Activated naive CD8-positive, alpha-beta T cell treated with anti-CD3 and anti-CD28 coated beads for 36 hours (primary cell): ENCODE measurements around the gene SERGEF. TPM values are rescaled to one million over a fixed set of nuclear protein-coding genes. Genes with fewer than 3 reads are reported as not detected.
"Not testable (repeated sequence)": the region's sequence is repeated elsewhere in the genome, so short reads cannot be mapped to it uniquely, and the experiment has no call there.

Experiments
- DNase-seq: peaks from one replicate; pipeline ENCODE4 v3.0.0; 2021
- H3K27ac Mint-ChIP-seq: one replicate; pipeline ENCODE4 v1.8.0; 2022; ENCODE audit warnings: mild to moderate bottlenecking, moderate library complexity, mixed read lengths
- H3K27me3 Mint-ChIP-seq: one replicate; pipeline ENCODE4 v1.8.0; 2022; ENCODE audit warnings: mild to moderate bottlenecking, mixed read lengths
- H3K36me3 Mint-ChIP-seq: one replicate; pipeline ENCODE4 v1.8.0; 2021; ENCODE audit warnings: mild to moderate bottlenecking, mixed read lengths
- H3K4me1 Mint-ChIP-seq: one replicate; pipeline ENCODE4 v1.8.0; 2021; ENCODE audit warnings: mixed read lengths
- H3K4me3 Mint-ChIP-seq: one replicate; pipeline ENCODE4 v1.8.0; 2022; ENCODE audit warnings: mild to moderate bottlenecking, moderate library complexity, mixed read lengths
- H3K9me3 Mint-ChIP-seq: one replicate; pipeline ENCODE4 v1.8.0; 2022; ENCODE audit warnings: mixed read lengths
- total RNA-seq, 2 experiments: library from RNA; stranded (reverse); gene quantifications; one replicate each; pipeline ENCODE4 v1.2.3, GENCODE V29; 2021

Gene SERGEF
- total RNA-seq, 2 experiments from 2014 or later, result 37.0 to 38.0 TPM

DNA sequence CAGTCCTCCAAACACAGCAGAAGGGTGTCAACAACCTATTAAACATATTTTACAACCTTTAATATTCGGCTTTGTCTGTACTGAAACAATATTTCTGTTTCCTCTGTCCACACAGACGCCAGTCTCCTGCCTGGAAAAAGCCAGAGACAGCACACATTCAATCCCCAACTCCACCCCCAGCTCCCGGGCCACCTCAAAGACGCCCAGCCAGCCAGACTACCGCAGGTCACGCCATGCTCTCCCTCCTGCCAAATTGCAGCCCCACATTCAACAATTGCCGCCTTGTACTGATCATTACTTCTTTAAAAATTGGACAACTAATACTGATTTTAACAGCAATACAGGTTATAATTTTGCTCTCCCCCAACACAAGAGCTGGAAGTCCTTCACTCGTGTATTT is 1.2 kb downstream of the SERGEF start:
- peaks cover 1% of the 10 kb centered on the region for H3K9me3 Mint-ChIP-seq
- peaks cover 9% of the 10 kb centered on the region for H3K36me3 Mint-ChIP-seq
- H3K4me3 Mint-ChIP-seq, result peak overlapping the region; percentile 97
- H3K4me1 Mint-ChIP-seq, result peaks cover 39% of the 10 kb centered on the region
- peak overlapping the region; percentile 89 for H3K27ac Mint-ChIP-seq
- no peak for DNase-seq
- no peaks in the 10 kb centered on the region for H3K27me3 Mint-ChIP-seq

DNA sequence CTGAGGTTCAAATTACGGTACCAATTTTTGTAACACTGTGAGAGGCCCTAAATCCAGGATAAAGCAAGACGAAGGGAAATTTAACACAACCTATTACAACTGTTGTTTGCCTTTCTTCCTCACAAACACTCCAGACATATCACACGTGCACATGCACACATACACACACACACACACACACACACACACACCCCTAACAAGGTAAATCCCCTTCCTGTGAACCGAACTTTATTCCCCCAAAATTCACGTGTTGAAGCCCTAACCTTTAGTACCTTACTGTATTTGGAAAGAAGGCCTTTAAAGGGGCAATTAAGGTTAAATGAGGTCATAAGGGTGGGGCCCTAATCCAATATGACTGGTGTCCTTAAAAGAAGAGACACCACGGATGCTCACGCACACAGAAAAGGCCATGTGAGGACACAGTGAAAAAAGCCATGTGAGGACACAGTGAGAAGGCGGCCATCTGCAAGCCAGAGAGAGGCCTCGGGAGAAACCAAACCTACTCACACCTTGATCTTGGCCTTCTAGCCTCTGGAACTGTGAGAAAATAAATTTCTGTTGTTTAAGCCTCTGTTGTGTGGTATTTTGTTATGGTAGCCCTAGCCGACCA is 1.8 kb downstream of the SERGEF start:
- DNase-seq, result no peak
- Mint-ChIP-seq H3K36me3 (peaks cover 11% of the 10 kb centered on the region), H3K9me3 (peaks cover 1% of the 10 kb centered on the region), H3K27ac (no peak overlapping the region), H3K4me3 (peak overlapping the region; percentile 97), H3K4me1 (peaks cover 39% of the 10 kb centered on the region), H3K27me3 (no peaks in the 10 kb centered on the region)

DNA sequence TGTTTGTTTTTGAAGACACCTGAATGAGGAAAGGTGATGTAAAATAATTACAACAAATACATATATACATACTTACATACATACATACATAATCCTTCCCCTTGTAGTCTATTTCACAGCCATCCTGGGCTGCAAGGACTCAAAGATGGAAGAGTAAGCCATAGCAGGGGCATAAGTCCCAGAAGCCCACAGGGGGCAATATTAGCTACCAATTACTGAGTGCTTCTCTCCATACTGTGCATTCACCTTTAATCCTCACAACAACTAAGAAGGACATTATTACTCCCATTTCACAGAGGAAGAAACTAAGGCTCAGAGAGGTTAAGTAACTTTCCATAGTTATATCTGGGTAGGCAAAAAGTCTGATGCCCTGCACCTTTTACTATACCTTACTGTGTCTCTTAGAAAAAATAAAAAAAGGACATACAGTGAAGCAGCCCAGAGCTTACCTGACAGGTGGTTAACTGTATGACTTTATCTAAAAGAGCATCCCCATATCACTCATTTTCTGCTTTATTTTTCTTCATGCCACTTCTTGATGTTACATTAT is 2.7 kb downstream of the SERGEF start:
- peaks cover under 1% of the 10 kb centered on the region for H3K9me3 Mint-ChIP-seq
- peaks cover 11% of the 10 kb centered on the region for H3K36me3 Mint-ChIP-seq
- H3K4me3 Mint-ChIP-seq, result no peak overlapping the region
- H3K27ac Mint-ChIP-seq, result no peak overlapping the region
- peaks cover 35% of the 10 kb centered on the region for H3K4me1 Mint-ChIP-seq
- H3K27me3 Mint-ChIP-seq, result no peaks in the 10 kb centered on the region
- no peak for DNase-seq

DNA sequence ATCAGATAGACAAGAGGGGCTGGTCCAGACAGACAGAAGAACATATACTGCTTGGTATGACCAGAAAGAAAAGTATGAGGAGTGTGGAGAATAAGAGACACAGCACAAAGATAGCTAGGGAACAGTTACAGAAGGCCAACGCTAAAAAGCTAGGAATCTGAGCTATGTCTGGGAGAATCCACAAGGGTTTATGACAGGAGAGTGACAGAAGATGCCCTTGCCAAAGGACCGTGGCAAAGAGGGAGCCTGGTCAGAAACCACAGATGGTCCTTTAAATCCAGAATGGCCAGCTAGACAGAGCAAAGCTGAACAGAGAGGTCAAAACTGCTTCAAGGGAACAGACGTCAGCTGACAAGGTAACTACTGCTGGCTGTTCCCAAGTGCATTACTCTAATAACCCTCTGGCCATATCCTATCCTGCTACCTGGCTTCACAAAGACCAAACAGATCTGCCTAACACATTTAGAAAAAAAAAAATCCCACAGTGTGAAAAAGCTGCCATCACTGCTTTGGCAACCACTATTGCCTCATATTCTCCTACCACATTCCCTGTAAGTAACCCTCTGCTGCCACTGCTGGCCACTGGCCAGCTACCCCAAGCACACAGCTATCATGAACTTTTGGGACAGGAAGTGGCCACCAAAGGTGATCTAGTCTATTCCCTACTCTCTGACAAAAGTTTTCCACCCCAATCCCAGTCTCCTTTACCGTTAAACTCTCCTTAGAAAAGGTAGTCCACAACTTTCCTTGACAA is 7.3 kb downstream of the SERGEF start:
- H3K4me3 Mint-ChIP-seq, result no peak overlapping the region
- no peak for DNase-seq
- no peaks in the 10 kb centered on the region for H3K9me3 Mint-ChIP-seq
- peaks cover 11% of the 10 kb centered on the region for H3K36me3 Mint-ChIP-seq
- H3K4me1 Mint-ChIP-seq, result peaks cover under 1% of the 10 kb centered on the region
- H3K27me3 Mint-ChIP-seq, result no peaks in the 10 kb centered on the region
- no peak overlapping the region for H3K27ac Mint-ChIP-seq

DNA sequence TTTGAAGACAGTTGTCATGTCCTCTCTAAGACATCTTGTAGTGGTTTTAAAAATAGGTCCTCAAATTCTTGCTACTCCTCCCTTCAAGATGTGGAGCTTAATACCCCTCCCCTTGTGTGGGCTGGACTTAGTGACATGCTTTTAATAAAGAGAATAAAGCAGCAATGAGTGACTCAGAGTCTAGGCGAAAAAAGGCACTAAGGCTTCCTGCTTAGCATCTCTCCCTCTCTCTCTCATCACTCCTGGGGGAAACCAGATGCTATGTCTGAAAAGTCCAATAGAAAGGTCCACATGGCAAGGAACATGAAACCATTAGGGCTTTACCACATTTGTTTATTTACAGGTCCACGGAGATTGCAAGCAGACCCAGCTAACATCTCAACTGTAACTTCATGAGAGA is 11.7 kb downstream of the SERGEF start:
- Mint-ChIP-seq H3K27ac (no peak overlapping the region), H3K4me1 (no peaks in the 10 kb centered on the region), H3K4me3 (no peak overlapping the region), H3K27me3 (no peaks in the 10 kb centered on the region), H3K36me3 (peaks cover 12% of the 10 kb centered on the region), H3K9me3 (no peaks in the 10 kb centered on the region)
- DNase-seq, result no peak

DNA sequence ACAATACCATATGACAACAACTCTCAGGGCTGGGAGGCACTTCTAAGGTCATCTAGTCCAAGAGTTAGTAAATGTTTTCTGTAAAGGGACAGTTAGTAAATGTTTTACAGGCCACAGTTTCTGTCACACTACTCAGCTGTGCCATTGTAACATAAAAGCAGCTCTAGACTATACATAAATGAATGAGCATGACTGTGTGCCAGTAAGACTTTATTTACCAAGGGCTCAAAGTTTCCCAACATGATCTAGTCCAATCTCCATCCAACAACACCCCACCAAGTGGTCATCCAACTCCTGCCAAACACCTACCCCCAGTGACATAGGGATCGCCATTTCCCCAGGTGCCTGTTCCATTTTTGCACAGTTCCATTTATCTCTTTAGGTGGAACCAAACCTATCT is 12.1 kb downstream of the SERGEF start:
- H3K27ac Mint-ChIP-seq, result no peak overlapping the region

GRCh38 chr11:18000128-18000527 is 12.7 kb downstream of the SERGEF start:
- not testable (repeated sequence) for H3K27ac Mint-ChIP-seq, H3K4me1 Mint-ChIP-seq, H3K27me3 Mint-ChIP-seq, DNase-seq, H3K4me3 Mint-ChIP-seq, H3K9me3 Mint-ChIP-seq
- H3K36me3 Mint-ChIP-seq, result peaks cover 12% of the 10 kb centered on the region

More for the DNA sequence above, 12.1 kb downstream of the SERGEF start:
- Mint-ChIP-seq H3K4me3 (no peak overlapping the region), H3K9me3 (no peaks in the 10 kb centered on the region), H3K4me1 (no peaks in the 10 kb centered on the region), H3K27me3 (no peaks in the 10 kb centered on the region), H3K36me3 (peaks cover 12% of the 10 kb centered on the region)
- DNase-seq, result no peak

- H3K36me3 Mint-ChIP-seq, result peaks cover 5% of the 10 kb centered on the region
- no peaks in the 10 kb centered on the region for H3K9me3 Mint-ChIP-seq
- no peaks in the 10 kb centered on the region for H3K27me3 Mint-ChIP-seq
- no peak for DNase-seq
- no peak overlapping the region for H3K27ac Mint-ChIP-seq
- no peaks in the 10 kb centered on the region for H3K4me1 Mint-ChIP-seq
- H3K4me3 Mint-ChIP-seq, result no peak overlapping the region
These were observed 19.9 kb downstream of the SERGEF start for GRCh38 chr11:17992916-17993315.

GRCh38 chr11:17991783-17992433 is 20.9 kb downstream of the SERGEF start:
- no peaks in the 10 kb centered on the region for H3K9me3 Mint-ChIP-seq
- no peaks in the 10 kb centered on the region for H3K4me1 Mint-ChIP-seq
- DNase-seq, result peak; percentile 27
- no peak overlapping the region for H3K4me3 Mint-ChIP-seq
- peaks cover 7% of the 10 kb centered on the region for H3K36me3 Mint-ChIP-seq
- no peak overlapping the region for H3K27ac Mint-ChIP-seq
- H3K27me3 Mint-ChIP-seq, result no peaks in the 10 kb centered on the region

- H3K9me3 Mint-ChIP-seq, result no peaks in the 10 kb centered on the region
- no peaks in the 10 kb centered on the region for H3K4me1 Mint-ChIP-seq
- no peaks in the 10 kb centered on the region for H3K27me3 Mint-ChIP-seq
- no peak overlapping the region for H3K4me3 Mint-ChIP-seq
- DNase-seq, result no peak
- H3K36me3 Mint-ChIP-seq, result peaks cover 13% of the 10 kb centered on the region
- no peak overlapping the region for H3K27ac Mint-ChIP-seq
These were observed 23.5 kb downstream of the SERGEF start for GRCh38 chr11:17989306-17989705.

- Mint-ChIP-seq H3K4me1 (no peaks in the 10 kb centered on the region), H3K9me3 (no peaks in the 10 kb centered on the region), H3K27ac (no peak overlapping the region), H3K36me3 (peaks cover 20% of the 10 kb centered on the region), H3K4me3 (no peak overlapping the region), H3K27me3 (no peaks in the 10 kb centered on the region)
- DNase-seq, result no peak
These were observed 24.4 kb downstream of the SERGEF start for GRCh38 chr11:17988465-17988864.

- Mint-ChIP-seq H3K4me1 (no peaks in the 10 kb centered on the region), H3K27me3 (no peaks in the 10 kb centered on the region), H3K36me3 (peaks cover 26% of the 10 kb centered on the region), H3K27ac (no peak overlapping the region), H3K4me3 (no peak overlapping the region), H3K9me3 (no peaks in the 10 kb centered on the region)
- DNase-seq, result no peak
These were observed 25.0 kb downstream of the SERGEF start for GRCh38 chr11:17987826-17988225.

- no peaks in the 10 kb centered on the region for H3K4me1 Mint-ChIP-seq
- H3K27me3 Mint-ChIP-seq, result no peaks in the 10 kb centered on the region
- H3K4me3 Mint-ChIP-seq, result no peak overlapping the region
- no peaks in the 10 kb centered on the region for H3K9me3 Mint-ChIP-seq
- no peak overlapping the region for H3K27ac Mint-ChIP-seq
- H3K36me3 Mint-ChIP-seq, result peaks cover 28% of the 10 kb centered on the region
- DNase-seq, result no peak
These were observed 26.1 kb downstream of the SERGEF start for GRCh38 chr11:17986711-17987220.

DNA sequence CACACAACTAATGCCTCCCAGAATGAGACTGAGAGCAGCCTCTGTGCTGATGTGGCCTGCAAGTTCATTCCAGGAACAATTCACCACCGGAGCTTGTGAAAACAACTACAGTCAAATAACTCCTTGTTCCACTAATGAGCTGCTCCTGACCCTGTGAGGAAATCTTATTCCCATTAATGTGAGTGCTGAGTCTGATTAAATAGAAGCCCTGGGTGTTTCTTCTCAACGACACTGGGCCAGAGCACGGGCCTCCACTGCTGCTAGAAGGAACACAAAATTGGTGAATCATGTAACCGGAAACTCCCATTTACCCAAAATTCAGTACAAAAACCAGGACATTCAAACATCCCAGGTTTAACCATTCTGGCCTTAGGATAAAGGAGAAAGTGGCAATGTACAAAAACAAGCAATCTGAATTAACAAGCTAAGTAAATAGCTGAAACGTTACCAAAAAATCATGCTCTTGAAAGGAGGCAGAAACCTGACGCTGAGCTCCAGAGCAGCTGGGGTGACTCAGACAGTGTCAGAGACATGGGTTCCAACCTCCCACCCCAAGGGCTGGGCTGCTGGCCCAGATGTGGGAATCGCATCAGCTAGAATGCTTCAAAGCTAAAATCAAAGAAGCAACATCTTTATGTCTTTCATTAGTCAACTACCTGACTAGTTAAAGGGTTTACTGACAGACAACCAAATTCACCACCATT is 26.7 kb downstream of the SERGEF start:
- H3K27ac Mint-ChIP-seq, result no peak overlapping the region
- no peaks in the 10 kb centered on the region for H3K27me3 Mint-ChIP-seq
- no peaks in the 10 kb centered on the region for H3K9me3 Mint-ChIP-seq
- no peaks in the 10 kb centered on the region for H3K4me1 Mint-ChIP-seq
- H3K36me3 Mint-ChIP-seq, result peaks cover 28% of the 10 kb centered on the region
- H3K4me3 Mint-ChIP-seq, result no peak overlapping the region
- no peak for DNase-seq

DNA sequence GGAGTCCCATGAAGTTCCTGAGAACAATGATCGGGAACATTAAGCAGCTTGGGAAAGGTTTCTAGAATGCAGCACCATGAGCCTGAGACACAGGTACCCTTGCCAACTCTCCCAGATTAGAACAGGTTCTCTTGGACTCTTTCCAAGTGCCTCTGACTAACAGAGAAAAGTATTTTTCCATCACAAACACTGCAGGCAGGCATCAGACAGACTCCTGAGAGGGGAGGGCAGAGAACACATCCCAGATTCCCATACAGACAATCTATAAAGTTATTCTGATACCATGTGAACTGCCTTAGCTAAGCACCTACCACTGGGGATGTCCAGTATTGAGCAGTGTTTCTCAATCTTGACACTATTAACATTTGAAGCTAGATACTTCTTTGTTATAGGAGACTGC is 27.3 kb downstream of the SERGEF start:
- no peak for DNase-seq
- H3K27me3 Mint-ChIP-seq, result no peaks in the 10 kb centered on the region
- no peak overlapping the region for H3K4me3 Mint-ChIP-seq
- no peaks in the 10 kb centered on the region for H3K9me3 Mint-ChIP-seq
- H3K36me3 Mint-ChIP-seq, result peaks cover 28% of the 10 kb centered on the region
- H3K4me1 Mint-ChIP-seq, result no peaks in the 10 kb centered on the region
- H3K27ac Mint-ChIP-seq, result no peak overlapping the region
